ENCODE measurements around the gene PDSS2. TPM values are rescaled to one million over a fixed set of nuclear protein-coding genes. Genes with fewer than 3 reads are reported as not detected.
"Not testable (repeated sequence)": the region's sequence is repeated elsewhere in the genome, so short reads cannot be mapped to it uniquely, and the experiment has no call there.

The PDSS2 gene
- total RNA-seq, 4 donors from 2014 or later = 6.5 to 9.6 (median 8.8) TPM

DNA sequence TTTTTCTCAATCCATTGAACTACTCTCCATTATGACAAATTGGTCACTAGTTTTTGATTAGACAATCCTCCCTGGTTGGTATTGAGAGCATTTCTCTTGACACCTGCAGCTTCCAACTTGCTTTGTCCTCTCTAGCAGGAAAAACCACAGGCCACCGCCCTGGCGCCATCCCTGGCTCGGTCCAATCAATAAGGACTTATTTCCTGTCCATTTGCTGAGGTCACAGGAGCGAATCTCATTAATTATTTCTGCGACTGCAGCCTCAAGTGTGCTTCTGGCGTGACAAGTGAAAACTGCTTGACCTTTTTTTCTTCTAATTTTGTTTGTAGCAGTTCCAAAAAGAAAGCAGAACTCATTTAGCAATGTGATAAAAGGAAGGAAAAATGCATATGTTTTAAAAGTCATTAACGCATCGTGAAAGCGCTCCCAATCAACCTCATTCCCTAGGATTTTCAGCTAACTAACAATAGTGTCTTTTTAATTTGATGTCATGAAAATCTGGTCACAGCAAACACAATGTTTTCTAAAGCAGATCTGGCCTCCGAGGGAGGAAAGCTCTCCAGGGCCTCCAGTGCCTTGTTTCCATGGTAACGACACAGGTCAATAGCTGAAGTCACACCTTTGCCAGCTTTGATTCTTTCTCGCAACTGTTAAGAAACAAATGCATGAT, 305.1 kb downstream of the PDSS2 start:
- no peak for DNase-seq (ENCODE audit: low spot score)
- no peak for ATAC-seq (ENCODE audit: low FRiP score)
- TF ChIP-seq CTCF (IDR thresholded peaks at IDR 0.05) = no peak

DNA sequence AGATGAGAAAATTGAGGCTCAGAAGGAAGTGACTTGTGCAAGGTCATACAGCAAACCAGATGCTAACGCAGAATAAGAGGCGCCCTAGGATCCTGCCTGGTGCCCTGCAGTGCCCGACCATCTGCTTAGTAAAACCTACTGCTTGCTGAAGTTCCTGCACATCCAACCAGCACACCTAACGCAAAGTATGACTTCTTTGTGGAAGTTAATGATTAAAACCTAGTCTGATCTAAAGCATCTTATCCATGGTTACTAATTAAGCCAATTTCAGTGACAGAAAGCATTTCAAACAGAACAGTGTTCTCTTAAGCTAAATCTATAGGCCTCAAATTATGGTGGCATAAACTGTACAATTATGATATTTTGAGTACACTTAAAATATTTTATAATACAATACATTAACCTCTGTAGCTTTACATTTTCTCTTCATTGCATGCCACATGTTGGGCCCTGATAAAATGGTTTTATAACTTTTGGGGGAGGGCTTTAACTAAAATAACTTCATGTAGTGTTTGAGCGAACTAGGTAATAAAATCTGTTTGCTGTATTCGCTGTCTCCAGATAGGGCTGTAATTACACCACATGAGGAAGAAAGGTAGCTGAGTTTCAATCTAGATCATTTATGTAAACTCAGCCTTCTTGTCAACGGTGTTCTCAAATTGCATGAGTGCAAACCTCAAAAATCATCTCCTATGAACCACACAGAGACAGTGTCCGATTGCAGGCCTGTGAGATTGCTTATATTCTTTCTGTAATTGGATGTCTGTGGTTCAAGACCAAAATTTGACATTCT, 306.5 kb downstream of the PDSS2 start:
- no peak for DNase-seq (ENCODE audit: low spot score)
- TF ChIP-seq CTCF (IDR thresholded peaks at IDR 0.05) = no peak
- no peak for ATAC-seq (ENCODE audit: low FRiP score)

DNA sequence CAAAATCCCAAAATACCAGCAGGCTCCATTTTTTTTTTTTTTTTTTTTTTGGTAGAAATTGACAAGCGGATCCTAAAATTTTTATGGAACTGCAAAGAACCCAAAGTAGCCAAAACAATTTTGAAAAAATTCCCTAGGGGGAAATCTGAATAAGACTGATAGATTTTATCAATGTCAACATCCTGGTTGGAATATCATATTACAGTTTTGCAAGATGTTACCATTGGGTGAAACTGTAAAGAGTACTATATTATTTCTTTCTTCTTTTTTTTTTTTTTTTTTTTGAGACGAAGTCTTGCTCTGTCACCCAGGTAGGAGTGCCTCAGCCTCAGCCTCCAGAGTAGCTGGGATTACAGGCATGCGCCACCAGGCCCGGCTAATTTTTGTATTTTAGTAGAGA, 314.7 kb downstream of the PDSS2 start:
- no peak for TF ChIP-seq CTCF (IDR thresholded peaks at IDR 0.05)
- ATAC-seq (ENCODE audit: low FRiP score) = no peak
- no peak for DNase-seq (ENCODE audit: low spot score)

GRCh38 chr6:107144014-107144413, 315.4 kb downstream of the PDSS2 start:
- ATAC-seq (ENCODE audit: low FRiP score) (no peak), DNase-seq (ENCODE audit: low spot score) (no peak)
- no peak for TF ChIP-seq CTCF (IDR thresholded peaks at IDR 0.05)

- no peak for DNase-seq (ENCODE audit: low spot score)
- ATAC-seq (ENCODE audit: low FRiP score) = no peak
- no peak for TF ChIP-seq CTCF (IDR thresholded peaks at IDR 0.05)
These were observed 318.8 kb downstream of the PDSS2 start for GRCh38 chr6:107140581-107140980.

GRCh38 chr6:107136324-107136723, 323.0 kb downstream of the PDSS2 start:
- DNase-seq (ENCODE audit: low spot score); ATAC-seq (ENCODE audit: low FRiP score): not testable (repeated sequence)

DNA sequence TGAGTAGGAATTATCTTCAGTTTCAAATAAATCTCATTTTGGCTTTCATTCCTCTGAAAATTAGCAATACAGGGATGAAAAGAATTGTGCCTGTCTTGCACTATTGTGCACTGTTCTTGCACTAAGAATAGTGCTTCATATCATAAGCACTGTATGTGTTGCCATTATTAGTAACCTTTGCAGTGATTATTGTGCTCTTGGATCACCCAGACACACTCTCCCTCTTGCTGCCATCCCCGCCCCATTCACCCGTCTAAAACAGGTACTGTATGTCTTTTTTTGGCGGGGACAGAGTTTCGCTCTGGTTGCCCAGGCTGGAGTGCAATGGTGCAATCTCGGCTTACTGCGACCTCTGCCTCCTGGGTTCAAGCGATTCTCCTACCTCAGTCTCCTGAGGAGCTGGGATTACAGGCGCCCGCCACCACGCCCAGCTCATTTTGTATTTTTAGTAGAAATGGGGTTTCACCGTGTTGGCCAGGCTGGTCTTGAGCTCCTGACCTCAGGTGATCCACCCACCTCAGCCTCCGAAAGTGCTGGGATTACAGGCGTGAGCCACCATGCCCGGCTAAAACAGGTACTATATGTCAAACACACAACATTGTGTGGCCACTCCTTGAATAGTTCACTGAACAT, 324.2 kb downstream of the PDSS2 start:
- not testable (repeated sequence) for DNase-seq (ENCODE audit: low spot score); ATAC-seq (ENCODE audit: low FRiP score)
